ENCODE results near the gene A3GALT2. TPM values are rescaled to one million over a fixed set of nuclear protein-coding genes. Genes with fewer than 3 reads are reported as not detected.
"Not testable (repeated sequence)": the region's sequence is repeated elsewhere in the genome, so short reads cannot be mapped to it uniquely, and the experiment has no call there.

Gene A3GALT2
- total RNA-seq, 1 experiment from 2014 or later: not detected

GRCh38 chr1:33294071-33295010, 26.6 kb downstream of the A3GALT2 start:
- no peak for DNase-seq (ENCODE audit: low spot score)

DNA sequence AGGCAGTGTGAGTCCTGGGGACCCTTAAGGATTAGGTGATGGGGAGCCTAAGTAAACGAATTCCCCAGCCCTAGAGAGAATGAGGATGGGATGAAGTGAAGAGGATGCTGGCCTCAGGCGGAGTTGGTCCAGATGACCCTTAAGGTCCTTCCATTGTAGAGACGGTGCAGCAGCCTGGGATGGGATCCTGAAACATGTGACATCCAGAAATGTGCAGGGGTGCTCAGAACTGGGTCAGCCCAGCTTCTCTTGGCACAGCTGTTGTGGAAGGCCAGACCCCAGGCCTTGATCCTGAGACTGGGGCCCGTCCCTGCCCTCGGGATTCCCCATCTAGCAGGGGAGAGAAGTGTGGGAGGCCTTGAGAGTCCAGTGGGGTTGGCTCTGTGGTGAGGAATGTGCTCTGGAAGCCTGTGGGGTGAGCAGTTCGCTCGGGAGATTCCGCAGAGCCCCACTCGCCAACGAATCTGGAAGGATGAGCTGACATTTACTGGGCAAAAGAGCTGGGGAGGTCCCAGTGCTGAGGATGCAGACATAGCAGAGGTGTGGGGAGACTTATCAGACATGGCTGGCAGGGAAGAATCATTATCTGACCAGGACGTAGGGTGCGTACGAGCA, 28.1 kb downstream of the A3GALT2 start:
- DNase-seq (ENCODE audit: low spot score): no peak

- not testable (repeated sequence) for DNase-seq (ENCODE audit: low spot score)
These were observed 30.3 kb downstream of the A3GALT2 start for GRCh38 chr1:33290615-33291014.

DNA sequence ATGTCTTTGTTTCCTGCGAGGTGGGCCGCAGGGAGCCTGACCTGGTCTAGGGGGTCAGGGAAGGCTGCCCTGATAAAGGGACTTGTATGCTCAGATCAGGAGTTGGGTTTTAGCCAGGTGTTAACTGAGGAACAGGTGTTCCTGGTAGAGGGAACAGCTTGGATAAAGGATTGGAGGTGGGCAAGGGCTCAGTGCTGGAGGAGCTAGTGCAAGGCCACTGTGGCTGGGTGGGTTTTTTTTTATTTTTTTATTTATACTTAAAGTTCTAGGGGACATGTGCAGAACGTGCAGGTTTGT, 31.1 kb downstream of the A3GALT2 start:
- DNase-seq (ENCODE audit: low spot score): no peak

DNA sequence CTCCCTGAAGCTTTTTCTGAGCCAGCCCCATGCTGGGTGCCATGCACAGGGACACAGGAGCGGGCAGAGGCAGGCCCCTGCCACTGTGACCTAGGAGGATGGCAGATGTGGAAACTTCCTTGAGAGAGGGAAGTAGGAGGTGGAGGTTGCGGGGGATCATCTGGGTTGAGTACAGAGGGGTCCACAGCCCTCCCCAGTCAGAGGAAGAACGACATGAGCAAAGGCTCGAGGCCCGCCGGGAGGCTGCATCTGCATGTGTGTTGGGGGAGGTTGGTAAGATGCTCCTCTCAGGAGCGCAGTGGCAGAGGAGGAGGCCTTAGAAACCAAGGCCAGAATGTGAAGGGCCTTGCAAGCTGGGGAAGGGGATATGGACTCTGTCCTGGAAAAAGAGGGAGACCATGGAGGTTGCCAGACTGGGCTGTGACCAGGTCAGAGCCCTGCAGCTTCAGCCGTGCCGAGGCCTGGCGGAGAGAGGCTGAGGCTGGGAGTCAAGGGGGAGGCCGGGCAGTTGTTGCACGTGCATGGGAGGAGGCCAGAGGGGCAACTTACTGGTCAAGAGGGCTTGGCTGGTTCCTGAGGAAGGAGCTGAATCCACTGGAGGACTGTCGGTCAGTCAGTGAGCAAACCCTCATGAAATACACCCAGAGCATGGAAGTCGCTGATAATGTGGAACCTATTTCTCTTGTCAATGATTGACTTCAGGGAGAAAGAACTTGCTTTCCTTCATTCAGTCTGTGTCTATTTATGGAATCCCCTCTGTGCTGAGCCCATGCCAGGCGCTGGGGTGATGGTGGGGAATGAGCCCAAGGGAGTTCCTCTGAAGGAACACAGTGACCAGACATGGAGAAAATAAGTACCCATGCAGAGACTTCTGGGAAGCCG, 31.7 kb downstream of the A3GALT2 start:
- no peak for DNase-seq (ENCODE audit: low spot score)

DNA sequence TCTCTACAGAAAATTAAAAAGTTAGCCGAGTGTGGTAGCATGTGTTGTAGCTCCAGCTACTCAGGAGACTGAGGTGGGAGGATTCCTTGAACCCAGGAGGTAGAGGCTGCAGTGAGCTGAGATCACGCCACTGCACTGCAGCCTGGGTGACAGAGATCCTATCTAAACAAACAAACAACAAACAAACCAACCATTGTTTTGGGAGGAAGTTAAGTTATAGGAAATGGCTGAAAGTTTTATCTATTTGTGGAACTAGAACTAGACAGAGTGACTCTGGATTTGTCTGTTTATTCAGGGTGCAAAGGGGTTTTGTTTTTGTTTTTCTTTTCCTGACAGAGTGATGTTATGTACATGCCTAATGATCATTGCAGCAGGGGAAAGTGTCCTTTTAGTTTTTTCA, 33.6 kb downstream of the A3GALT2 start:
- no peak for DNase-seq (ENCODE audit: low spot score)

GRCh38 chr1:33286451-33287185, 34.3 kb downstream of the A3GALT2 start:
- DNase-seq (ENCODE audit: low spot score): no peak

- DNase-seq (ENCODE audit: low spot score): no peak
These were observed 36.8 kb downstream of the A3GALT2 start for GRCh38 chr1:33284049-33284448.

GRCh38 chr1:33282791-33283190, 38.1 kb downstream of the A3GALT2 start:
- no peak for DNase-seq (ENCODE audit: low spot score)

- no peak for DNase-seq (ENCODE audit: low spot score)
These were observed 39.2 kb downstream of the A3GALT2 start for GRCh38 chr1:33281554-33282303.

DNA sequence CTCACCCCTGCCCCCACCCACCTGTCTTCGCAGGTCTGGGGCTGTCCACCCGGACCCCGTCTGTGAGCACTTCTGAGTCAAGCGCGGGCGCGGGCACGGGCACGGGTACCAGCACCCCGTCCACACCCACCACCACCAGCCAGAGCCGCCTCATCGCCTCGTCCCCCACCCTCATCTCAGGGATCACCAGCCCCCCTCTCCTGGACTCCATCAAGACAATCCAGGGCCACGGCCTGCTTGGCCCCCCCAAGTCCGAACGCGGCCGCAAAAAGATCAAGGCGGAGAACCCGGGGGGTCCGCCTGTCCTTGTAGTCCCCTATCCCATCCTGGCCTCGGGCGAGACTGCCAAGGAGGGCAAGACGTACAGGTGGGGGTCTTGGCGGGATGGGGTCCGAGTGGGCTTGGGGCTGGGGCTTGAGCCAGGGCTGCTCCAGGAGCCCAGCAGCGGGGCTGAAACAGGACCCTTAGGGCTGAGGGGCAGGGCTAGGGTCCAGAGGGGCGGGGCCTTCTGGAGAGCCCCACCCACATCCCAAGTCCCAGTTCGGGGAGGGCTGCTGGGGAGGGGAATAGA, 40.7 kb downstream of the A3GALT2 start:
- DNase-seq (ENCODE audit: low spot score): no peak

DNA sequence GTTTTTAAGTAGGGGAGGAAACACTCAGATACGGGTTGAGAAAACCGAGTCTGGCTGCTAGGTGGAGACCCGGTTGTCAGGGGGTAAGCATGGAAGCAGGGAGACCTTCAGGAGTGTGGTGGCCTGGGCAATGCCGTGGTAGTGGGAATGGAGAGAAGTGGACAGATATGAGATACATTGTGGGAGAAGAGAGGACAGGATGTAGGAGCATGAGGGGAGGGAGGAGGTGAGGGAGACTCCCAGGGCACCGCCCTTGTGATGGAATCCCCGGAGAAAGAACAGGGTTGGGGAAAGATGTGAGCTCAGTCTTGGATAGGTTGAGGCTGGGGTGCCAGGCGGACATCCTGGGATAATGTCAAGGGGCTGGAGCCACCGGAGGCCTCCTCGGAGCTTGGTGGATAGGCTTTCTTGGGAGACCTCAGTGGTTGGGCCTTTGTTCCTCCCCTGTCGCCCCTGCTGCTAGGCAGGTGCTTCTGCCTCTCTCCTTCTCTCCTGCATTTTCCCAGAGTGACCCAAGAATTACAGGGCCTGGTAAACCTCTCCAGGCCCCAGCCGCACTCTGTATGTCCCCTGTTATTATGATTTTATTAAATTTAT, 43.3 kb downstream of the A3GALT2 start:
- no peak for DNase-seq (ENCODE audit: low spot score)

GRCh38 chr1:33276573-33277298, 44.2 kb downstream of the A3GALT2 start:
- DNase-seq (ENCODE audit: low spot score): no peak

GRCh38 chr1:33275706-33276572, 45.0 kb downstream of the A3GALT2 start:
- DNase-seq (ENCODE audit: low spot score): no peak

DNA sequence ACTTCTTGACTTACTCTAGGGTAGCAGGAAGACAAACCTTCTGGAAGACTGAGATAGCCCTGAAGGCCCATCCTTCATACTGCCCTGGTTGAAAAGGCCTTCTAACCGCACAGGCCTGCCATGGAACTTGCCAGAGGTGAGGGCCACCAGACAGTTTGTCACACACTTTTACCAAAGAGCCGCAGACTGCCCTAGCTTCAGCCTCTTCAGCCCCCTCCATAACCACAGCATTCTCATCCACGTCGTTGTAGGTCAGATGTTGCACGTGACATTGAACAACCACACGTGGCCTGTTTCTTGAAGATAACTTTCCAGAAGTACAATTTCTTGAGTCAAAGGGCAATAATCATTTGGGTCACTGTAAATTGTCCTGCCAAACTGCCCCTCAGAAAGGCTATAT, 45.7 kb downstream of the A3GALT2 start:
- DNase-seq (ENCODE audit: low spot score): no peak

GRCh38 chr1:33274446-33274845, 46.5 kb downstream of the A3GALT2 start:
- no peak for DNase-seq (ENCODE audit: low spot score)

DNA sequence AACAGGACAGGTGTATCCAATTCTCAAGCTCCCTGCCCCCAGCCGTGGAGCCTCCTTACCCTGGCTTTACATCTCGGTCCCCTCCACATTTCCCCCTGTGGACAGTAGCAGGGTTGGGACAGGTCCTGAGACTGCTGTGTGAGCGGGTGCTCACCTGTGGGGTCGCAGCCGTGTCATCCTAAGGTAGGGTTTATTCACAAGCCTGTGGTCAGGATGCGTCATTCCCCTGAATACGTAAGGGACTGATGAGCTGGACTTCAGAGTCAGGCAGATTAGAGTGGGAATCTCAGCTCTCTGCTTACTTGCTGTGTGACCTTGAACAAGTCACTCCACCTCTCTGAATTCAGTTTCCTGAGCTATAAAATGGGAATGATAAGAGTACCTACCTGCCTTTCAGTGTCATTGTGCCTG, 46.9 kb downstream of the A3GALT2 start:
- DNase-seq (ENCODE audit: low spot score): no peak

DNA sequence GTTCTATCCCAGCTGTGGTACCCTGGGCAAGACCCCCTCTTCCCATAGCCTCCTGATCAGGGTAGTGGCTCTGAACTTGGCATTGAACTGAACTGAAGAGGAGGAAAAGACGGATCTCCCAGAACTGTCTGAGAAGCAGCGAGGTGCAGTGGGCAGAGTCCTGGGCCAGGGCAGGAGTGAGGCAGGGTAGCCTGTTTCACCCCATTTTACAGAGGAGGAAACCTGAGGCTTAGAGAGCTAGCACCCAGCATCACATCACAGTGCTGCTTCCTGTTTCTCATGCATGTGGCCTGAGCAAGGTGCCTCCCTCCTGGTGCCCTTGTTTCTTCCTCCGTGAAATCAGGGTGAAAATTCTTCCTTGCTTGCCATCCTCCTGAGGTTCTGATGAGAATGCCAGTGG, 47.5 kb downstream of the A3GALT2 start:
- DNase-seq (ENCODE audit: low spot score): no peak

DNA sequence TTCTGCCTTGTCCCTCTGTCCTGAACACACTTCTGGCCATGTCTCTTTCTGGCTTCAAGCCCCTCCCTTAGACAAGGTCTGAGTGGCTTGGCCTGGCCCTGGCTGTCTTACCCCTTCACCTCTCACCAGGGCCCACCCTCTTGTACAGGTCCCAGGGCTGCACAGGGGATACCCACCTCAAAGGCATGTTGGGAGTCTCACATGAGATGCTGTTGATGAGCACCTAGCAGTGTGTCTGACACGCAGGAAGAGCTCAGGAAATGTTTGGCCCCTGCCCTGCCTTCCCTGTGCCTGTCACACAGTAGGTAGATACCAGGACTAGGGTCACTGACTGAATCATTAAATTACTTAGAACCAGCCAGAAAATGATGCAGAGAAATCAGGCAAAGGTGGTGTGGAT, 48.0 kb downstream of the A3GALT2 start:
- DNase-seq (ENCODE audit: low spot score): no peak
